SK-N-MC (cell line): ENCODE measurements around the gene HOXA2.

Experiments used
- EZH2 ChIP-seq: fragments of 200-600 bp; sonication (generic); IDR thresholded peaks from one replicate; pipeline ENCODE4 v1.6.1; 2017; ENCODE audit warnings: antibody characterized with exemption
- FOXP2 ChIP-seq: optimal IDR thresholded peaks from 2 replicates; pipeline ENCODE3; 2011; ENCODE audit warnings: mild to moderate bottlenecking, moderate library complexity; ENCODE audit not compliant: insufficient read depth; ENCODE audit errors: extremely low read length, control extremely low read depth
- POLR2AphosphoS5 ChIP-seq: IDR thresholded peaks from 2 replicates; pipeline ENCODE4 v1.6.1; 2012; ENCODE audit warnings: mild to moderate bottlenecking, low read depth, low read length, borderline replicate concordance

DNA sequence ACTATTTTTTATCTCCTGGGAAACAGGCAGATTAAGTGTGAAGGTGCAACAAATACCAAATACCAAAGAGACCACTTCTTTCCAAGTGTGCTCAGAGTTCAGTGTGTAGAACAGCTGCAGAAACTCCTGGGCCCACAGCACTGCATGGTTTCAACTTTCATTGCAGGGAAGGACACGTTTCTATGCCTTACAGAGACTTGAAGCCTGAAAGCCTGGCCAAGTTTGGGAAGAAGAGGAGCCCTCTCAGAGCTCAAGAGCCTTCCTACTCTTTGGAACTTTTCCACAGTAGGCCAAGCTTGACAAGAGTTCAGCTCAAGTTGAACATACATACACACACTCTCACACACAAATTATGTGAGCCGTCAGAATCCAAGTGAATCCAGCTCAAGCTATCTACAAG, 25.6 kb upstream of the HOXA2 start:
- no peak for TF ChIP-seq EZH2
- no peak for TF ChIP-seq POLR2AphosphoS5
- no peak for TF ChIP-seq FOXP2
